ENCODE measurements around the gene MYL7. TPM values are rescaled to one million over a fixed set of nuclear protein-coding genes. Genes with fewer than 3 reads are reported as not detected.

Gene MYL7
- total RNA-seq, 1 experiment from 2014 or later, result 5.7 TPM

DNA sequence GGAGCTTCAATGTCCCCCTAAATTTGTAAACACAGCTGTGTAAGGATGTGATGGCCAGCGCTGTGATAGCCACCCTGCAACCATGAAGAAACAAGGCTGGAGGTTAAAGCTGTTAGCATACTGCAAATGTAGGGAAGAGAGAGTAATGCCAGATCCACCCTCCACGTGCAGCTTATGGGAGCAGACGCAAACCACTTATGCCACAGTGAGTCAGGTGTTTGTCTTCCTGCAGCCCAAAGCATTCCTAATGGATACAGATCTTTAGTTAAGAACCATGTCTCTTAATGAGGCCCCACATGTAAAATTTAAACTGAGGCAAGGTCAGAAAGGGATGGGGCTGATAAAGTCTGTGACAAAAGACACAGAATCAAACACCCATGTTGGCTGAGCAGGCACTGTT is 13.6 kb upstream of the MYL7 start:
- no CpG with 5 or more reads among the region's 3 CpGs for WGBS (ENCODE audit: extremely low coverage, insufficient read length, low lambda C conversion rate)

More for the DNA sequence above, 13.6 kb upstream of the MYL7 start:
- H3K27ac ChIP-seq (ENCODE audit: insufficient read length, low read depth, low read length), result no peak overlapping the region
- H3K27me3 ChIP-seq (ENCODE audit: insufficient read depth, low read length), result no peaks in the 10 kb centered on the region
- no peak overlapping the region for H4K8ac ChIP-seq (replicated peaks; ENCODE audit: insufficient read length, low read depth, low read length)
- H3K36me3 Mint-ChIP-seq (ENCODE audit: insufficient read depth in 1 of 3, low read depth in 3 of 3), result no peaks in the 10 kb centered on the region
- no peak overlapping the region for H3K9ac ChIP-seq (ENCODE audit: extremely low read depth, insufficient read length, low read length)
- no peak overlapping the region for H2BK5ac ChIP-seq (ENCODE audit: insufficient read length, low read length)
- no peaks in the 10 kb centered on the region; the same call in 1 of the 2 replicates for H3K27me3 Mint-ChIP-seq (ENCODE audit: low read depth)
- H3K4me3 Mint-ChIP-seq, result no peak overlapping the region
- no peak overlapping the region for H2AK5ac ChIP-seq (ENCODE audit: insufficient read length, low read length)
- no peak overlapping the region for H4K5ac ChIP-seq (ENCODE audit: insufficient read length, low read depth, low read length)
- no peak overlapping the region for H3K27ac Mint-ChIP-seq
- H3T11ph ChIP-seq (ENCODE audit: low read length), result no peak overlapping the region
- H2BK20ac ChIP-seq (ENCODE audit: low read depth, low read length, poor library complexity, severe bottlenecking), result no peak overlapping the region
- DNase-seq, result no peak
- no peaks in the 10 kb centered on the region for H3K23me2 ChIP-seq (ENCODE audit: insufficient read length, low read depth, low read length, poor library complexity, severe bottlenecking)
- H3K18ac ChIP-seq (ENCODE audit: insufficient read length, low read depth, low read length), result no peak overlapping the region
- no peak overlapping the region for H2BK15ac ChIP-seq (ENCODE audit: low read depth, low read length)
- H3K4ac ChIP-seq (ENCODE audit: low read depth, low read length), result no peak overlapping the region
- H3K79me2 ChIP-seq (ENCODE audit: insufficient read depth, low read length), result no peaks in the 10 kb centered on the region
- no peaks in the 10 kb centered on the region for H3K4me1 ChIP-seq (ENCODE audit: insufficient read depth, low read length)
- H2AFZ ChIP-seq (ENCODE audit: low read length), result no peak overlapping the region
- H3K4me2 ChIP-seq (ENCODE audit: insufficient read depth, insufficient read length, low read length), result no peak overlapping the region
- H4K91ac ChIP-seq (ENCODE audit: insufficient read length, low read depth, low read length), result no peak overlapping the region
- no peaks in the 10 kb centered on the region for H3K9me3 Mint-ChIP-seq
- no peak overlapping the region for H2BK120ac ChIP-seq (ENCODE audit: low read depth, low read length, poor library complexity, severe bottlenecking)
- no peak overlapping the region for H2BK12ac ChIP-seq (ENCODE audit: insufficient read length, low read depth, low read length)
- TF ChIP-seq, protein P1, sequence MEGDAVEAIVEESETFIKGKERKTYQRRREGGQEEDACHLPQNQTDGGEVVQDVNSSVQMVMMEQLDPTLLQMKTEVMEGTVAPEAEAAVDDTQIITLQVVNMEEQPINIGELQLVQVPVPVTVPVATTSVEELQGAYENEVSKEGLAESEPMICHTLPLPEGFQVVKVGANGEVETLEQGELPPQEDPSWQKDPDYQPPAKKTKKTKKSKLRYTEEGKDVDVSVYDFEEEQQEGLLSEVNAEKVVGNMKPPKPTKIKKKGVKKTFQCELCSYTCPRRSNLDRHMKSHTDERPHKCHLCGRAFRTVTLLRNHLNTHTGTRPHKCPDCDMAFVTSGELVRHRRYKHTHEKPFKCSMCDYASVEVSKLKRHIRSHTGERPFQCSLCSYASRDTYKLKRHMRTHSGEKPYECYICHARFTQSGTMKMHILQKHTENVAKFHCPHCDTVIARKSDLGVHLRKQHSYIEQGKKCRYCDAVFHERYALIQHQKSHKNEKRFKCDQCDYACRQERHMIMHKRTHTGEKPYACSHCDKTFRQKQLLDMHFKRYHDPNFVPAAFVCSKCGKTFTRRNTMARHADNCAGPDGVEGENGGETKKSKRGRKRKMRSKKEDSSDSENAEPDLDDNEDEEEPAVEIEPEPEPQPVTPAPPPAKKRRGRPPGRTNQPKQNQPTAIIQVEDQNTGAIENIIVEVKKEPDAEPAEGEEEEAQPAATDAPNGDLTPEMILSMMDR (conservative IDR thresholded peaks at IDR 0.05), result no peak
- H3K14ac ChIP-seq (ENCODE audit: insufficient read depth, low read length), result no peak overlapping the region
- no peaks in the 10 kb centered on the region for H3K9me3 ChIP-seq (ENCODE audit: control insufficient read depth, low read depth, low read length)
- no peak overlapping the region for H3K56ac ChIP-seq (ENCODE audit: insufficient read length, low read depth, low read length)
- no peaks in the 10 kb centered on the region for H3K79me1 ChIP-seq (ENCODE audit: insufficient read depth, low read depth, low read length, poor library complexity, severe bottlenecking)
- no peaks in the 10 kb centered on the region for H4K20me1 ChIP-seq (ENCODE audit: control insufficient read depth, insufficient read depth, insufficient read length)
- H3K23ac ChIP-seq (ENCODE audit: insufficient read length, low read depth, low read length), result no peak overlapping the region
- peaks cover 3 to 7% of the 10 kb centered on the region in 2 experiments; a peak in 2 of 4 replicates for H3K4me1 Mint-ChIP-seq

Data from H9 (cell line).